Trophoblast cell (in vitro differentiated cells and primary cell): ENCODE results near the gene SLC6A12.
A peak's percentile ranks its signal among the peaks of the same experiment; 100 is the strongest.

Source experiments
- DNase-seq, 2 donors: peaks; one replicate each; pipeline ENCODE4 v3.0.0-alpha.2; 2016
- H2AFZ ChIP-seq: 2 replicates; pipeline ENCODE4 v1.6.1; 2013; ENCODE audit warnings: low read length, moderate library complexity, mild to moderate bottlenecking; ENCODE audit not compliant: insufficient read depth, poor library complexity
- H2AK5ac ChIP-seq: 2 replicates; pipeline ENCODE4 v1.6.1; 2013; ENCODE audit warnings: mild to moderate bottlenecking, low read length
- H2BK120ac ChIP-seq: 2 replicates; pipeline ENCODE4 v1.6.1; 2013; ENCODE audit warnings: low read length, mild to moderate bottlenecking, moderate library complexity; ENCODE audit not compliant: insufficient read depth, poor library complexity
- H2BK12ac ChIP-seq: 2 replicates; pipeline ENCODE4 v1.6.1; 2013; ENCODE audit warnings: mild to moderate bottlenecking, low read length, moderate library complexity
- H2BK5ac ChIP-seq: 2 replicates; pipeline ENCODE4 v1.6.1; 2013; ENCODE audit warnings: low read length, low read depth, moderate library complexity, mild to moderate bottlenecking; ENCODE audit not compliant: poor library complexity
- H3K14ac ChIP-seq: 2 replicates; pipeline ENCODE4 v1.6.1; 2013; ENCODE audit warnings: mild to moderate bottlenecking, low read length
- H3K18ac ChIP-seq: 2 replicates; pipeline ENCODE4 v1.6.1; 2013; ENCODE audit warnings: mild to moderate bottlenecking, low read length
- H3K23ac ChIP-seq: 2 replicates; pipeline ENCODE4 v1.6.1; 2013; ENCODE audit warnings: low read length
- H3K27ac ChIP-seq: 2 replicates; pipeline ENCODE4 v1.5.1; 2013; ENCODE audit warnings: low read depth, mild to moderate bottlenecking, inconsistent platforms, low read length, moderate library complexity
- H3K27me3 ChIP-seq: 2 replicates; pipeline ENCODE4 v1.6.1; 2013; ENCODE audit warnings: inconsistent platforms, mild to moderate bottlenecking, low read length, moderate library complexity; ENCODE audit not compliant: insufficient read depth
- H3K36me3 ChIP-seq, 2 experiments: 1 replicate in 1 of 2; 2 replicates in 1 of 2; pipeline ENCODE4 v1.6.1; 2013; ENCODE audit warnings: low read length in 2 of 2, mild to moderate bottlenecking in 2 of 2, moderate library complexity in 1 of 2; ENCODE audit not compliant: insufficient read depth in 2 of 2, control insufficient read depth in 1 of 2
- H3K4ac ChIP-seq: 2 replicates; pipeline ENCODE4 v1.6.1; 2013; ENCODE audit warnings: low read depth, mild to moderate bottlenecking, low read length, moderate library complexity
- H3K4me1 ChIP-seq, 2 experiments: 1 replicate in 1 of 2; 2 replicates in 1 of 2; pipeline ENCODE4 v1.6.1; 2013; ENCODE audit warnings: low read length in 2 of 2, mild to moderate bottlenecking in 2 of 2, moderate library complexity in 1 of 2; ENCODE audit not compliant: insufficient read depth in 2 of 2, control insufficient read depth in 1 of 2
- H3K4me2 ChIP-seq: 2 replicates; pipeline ENCODE4 v1.6.1; 2013; ENCODE audit warnings: inconsistent platforms, mild to moderate bottlenecking, low read length, moderate library complexity
- H3K4me3 ChIP-seq: 2 replicates; pipeline ENCODE4 v1.5.1; 2013; ENCODE audit warnings: mild to moderate bottlenecking, low read depth, low read length, inconsistent platforms
- H3K79me1 ChIP-seq: one replicate; pipeline ENCODE4 v1.6.1; 2013; ENCODE audit warnings: low read length
- H3K79me2 ChIP-seq: 2 replicates; pipeline ENCODE4 v1.6.1; 2013; ENCODE audit warnings: low read length, mild to moderate bottlenecking; ENCODE audit not compliant: control insufficient read depth, insufficient read depth, poor library complexity
- H3K9ac ChIP-seq: 2 replicates; pipeline ENCODE4 v1.6.1; 2013; ENCODE audit warnings: mild to moderate bottlenecking, low read length
- H3K9me3 ChIP-seq: 2 replicates; pipeline ENCODE4 v1.6.1; 2013; ENCODE audit warnings: low read depth, mild to moderate bottlenecking, control low read depth, inconsistent platforms, low read length; ENCODE audit not compliant: insufficient read depth
- H4K12ac ChIP-seq: 2 replicates; pipeline ENCODE4 v1.6.1; 2013; ENCODE audit warnings: low read depth, mild to moderate bottlenecking, low read length, moderate library complexity
- H4K8ac ChIP-seq: 2 replicates; pipeline ENCODE4 v1.6.1; 2013; ENCODE audit warnings: low read depth, mild to moderate bottlenecking, low read length, moderate library complexity
- H4K91ac ChIP-seq: one replicate; pipeline ENCODE4 v1.6.1; 2013; ENCODE audit warnings: low read depth, mild to moderate bottlenecking, low read length, moderate library complexity
- WGBS: extraction: QIAGEN DNeasy Blood & Tissue Kit; methylation state at CpG from one replicate; pipeline ENCODE4 v1.1.7; 2013; ENCODE audit warnings: missing lambda C conversion rate; ENCODE audit not compliant: insufficient read length, insufficient coverage; ENCODE audit errors: extremely low coverage; 5-methylcytosine and 5-hydroxymethylcytosine counted together

The SLC6A12 gene

DNA sequence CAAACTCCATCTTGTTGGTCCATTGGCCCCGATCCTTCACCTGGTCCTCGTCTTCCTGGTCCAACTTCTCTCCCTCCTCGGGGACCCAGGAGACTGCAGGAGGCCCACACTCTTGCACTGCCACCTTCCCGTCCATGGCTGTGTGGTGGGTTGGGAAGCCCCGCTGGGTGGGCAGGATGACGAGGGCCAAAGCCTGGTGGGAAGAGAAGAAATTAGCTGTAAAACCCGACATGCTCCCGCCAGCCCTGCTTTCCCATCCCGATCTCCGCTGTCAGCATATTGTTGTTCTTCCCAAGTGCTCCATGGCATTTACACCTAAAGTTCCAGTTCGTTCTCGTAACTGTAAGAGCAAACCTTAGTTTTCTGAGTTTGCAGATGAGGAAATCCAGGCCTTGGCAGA, 4.1 kb downstream of the SLC6A12 start:
- H2BK120ac ChIP-seq, result no peak overlapping the region

GRCh38 chr12:209246-209645, 4.7 kb downstream of the SLC6A12 start:
- Histone ChIP-seq H3K9me3 (peaks cover 4% of the 10 kb centered on the region), H3K4me2 (no peak overlapping the region), H2AFZ (no peak overlapping the region), H3K27me3 (peaks cover 3% of the 10 kb centered on the region), H3K9ac (no peak overlapping the region), H2BK5ac (no peak overlapping the region), H3K27ac (no peak overlapping the region), H3K4ac (no peak overlapping the region), H4K8ac (no peak overlapping the region), H3K79me1 (no peaks in the 10 kb centered on the region), H3K36me3 (no peaks in the 10 kb centered on the region), H3K14ac (no peak overlapping the region), H4K12ac (no peak overlapping the region), H2BK120ac (no peak overlapping the region), H3K18ac (no peak overlapping the region), H2AK5ac (no peak overlapping the region), H3K4me1 (peaks cover 0 to 2% of the 10 kb centered on the region in 2 experiments), H4K91ac (no peak overlapping the region), H3K23ac (no peak overlapping the region), H3K79me2 (no peaks in the 10 kb centered on the region), H2BK12ac (no peak overlapping the region), H3K4me3 (peak overlapping the region; percentile 2)
- WGBS, result no CpG with 5 or more reads among the region's 15 CpGs
- DNase-seq, result no peak

More for the DNA sequence above, 4.1 kb downstream of the SLC6A12 start:
- no peak overlapping the region for H2AFZ ChIP-seq
- H3K27ac ChIP-seq, result no peak overlapping the region
- H2BK5ac ChIP-seq, result no peak overlapping the region
- DNase-seq, result no peak
- H4K91ac ChIP-seq, result no peak overlapping the region
- H3K4me2 ChIP-seq, result no peak overlapping the region
- no peak overlapping the region for H3K4ac ChIP-seq
- WGBS, result no CpG with 5 or more reads among the region's 12 CpGs
- H3K27me3 ChIP-seq, result no peaks in the 10 kb centered on the region
- H3K18ac ChIP-seq, result no peak overlapping the region
- H3K79me1 ChIP-seq, result no peaks in the 10 kb centered on the region
- H3K9ac ChIP-seq, result no peak overlapping the region
- H3K23ac ChIP-seq, result no peak overlapping the region
- H2BK12ac ChIP-seq, result no peak overlapping the region
- no peak overlapping the region for H2AK5ac ChIP-seq
- H3K4me3 ChIP-seq, result no peak overlapping the region
- H4K12ac ChIP-seq, result no peak overlapping the region
- no peaks in the 10 kb centered on the region for H3K36me3 ChIP-seq
- no peak overlapping the region for H3K14ac ChIP-seq
- no peak overlapping the region for H4K8ac ChIP-seq
- H3K79me2 ChIP-seq, result no peaks in the 10 kb centered on the region
- H3K9me3 ChIP-seq, result peaks cover 2% of the 10 kb centered on the region
- no peaks in the 10 kb centered on the region for H3K4me1 ChIP-seq

GRCh38 chr12:208813-209212, 5.1 kb downstream of the SLC6A12 start:
- Histone ChIP-seq H3K14ac (no peak overlapping the region), H3K23ac (no peak overlapping the region), H3K27ac (no peak overlapping the region), H2AK5ac (no peak overlapping the region), H3K27me3 (peaks cover 7% of the 10 kb centered on the region), H3K9ac (no peak overlapping the region), H3K36me3 (no peaks in the 10 kb centered on the region), H4K91ac (no peak overlapping the region), H3K4me2 (no peak overlapping the region), H3K79me1 (no peaks in the 10 kb centered on the region), H3K4me3 (peak overlapping the region; percentile 2), H3K9me3 (peaks cover 5% of the 10 kb centered on the region), H2BK12ac (no peak overlapping the region), H2BK5ac (no peak overlapping the region), H3K4ac (no peak overlapping the region), H2AFZ (no peak overlapping the region), H2BK120ac (no peak overlapping the region), H4K12ac (no peak overlapping the region), H3K79me2 (no peaks in the 10 kb centered on the region), H3K18ac (no peak overlapping the region), H4K8ac (no peak overlapping the region), H3K4me1 (peaks cover 0 to 6% of the 10 kb centered on the region in 2 experiments)
- DNase-seq, result no peak
- WGBS, result no CpG with 5 or more reads among the region's 4 CpGs

DNA sequence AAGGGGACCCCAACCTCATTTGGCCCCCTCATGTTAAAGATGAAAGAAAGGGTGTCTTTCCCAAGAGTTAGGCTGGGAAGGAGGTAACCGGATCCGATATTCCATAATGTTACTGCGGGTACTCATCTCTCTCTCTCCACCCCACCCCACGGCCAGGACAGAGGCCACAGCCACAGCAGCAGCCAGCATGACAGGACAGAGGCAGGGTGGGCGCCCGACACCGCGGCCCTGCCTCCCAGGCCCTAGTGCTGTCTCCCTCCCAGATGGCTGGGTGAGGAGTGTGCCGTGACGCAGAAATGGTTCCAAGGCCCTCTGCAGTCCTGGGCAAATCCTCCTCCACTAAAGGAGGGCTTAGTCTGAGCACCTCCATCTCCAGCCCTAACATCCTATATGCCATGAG, 6.2 kb downstream of the SLC6A12 start:
- Histone ChIP-seq H2BK120ac (no peak overlapping the region), H2BK5ac (no peak overlapping the region), H3K79me2 (no peaks in the 10 kb centered on the region), H3K18ac (no peak overlapping the region), H4K12ac (no peak overlapping the region), H3K23ac (no peak overlapping the region), H3K36me3 (no peaks in the 10 kb centered on the region), H3K4ac (no peak overlapping the region), H3K27ac (no peak overlapping the region), H2AK5ac (no peak overlapping the region), H3K14ac (no peak overlapping the region), H3K27me3 (peaks cover 15% of the 10 kb centered on the region), H3K9me3 (peaks cover 3% of the 10 kb centered on the region), H2BK12ac (no peak overlapping the region), H3K4me3 (no peak overlapping the region), H3K79me1 (no peaks in the 10 kb centered on the region), H4K8ac (no peak overlapping the region), H4K91ac (no peak overlapping the region), H3K4me1 (peaks cover 0 to 8% of the 10 kb centered on the region in 2 experiments), H3K4me2 (no peak overlapping the region), H2AFZ (no peak overlapping the region), H3K9ac (no peak overlapping the region)
- no peak for DNase-seq
- no CpG with 5 or more reads among the region's 10 CpGs for WGBS
